ENCODE data around the gene DNAH2.

DNAH2 gene

GRCh38 chr17:7732981-7733539 is 15.5 kb downstream of the DNAH2 start:
- no peak for DNase-seq

GRCh38 chr17:7737601-7738000 is 20.1 kb downstream of the DNAH2 start:
- DNase-seq: no peak

- no peak for DNase-seq
These were observed 22.2 kb downstream of the DNAH2 start for GRCh38 chr17:7739746-7740145.

- DNase-seq: no peak
These were observed 23.0 kb downstream of the DNAH2 start for GRCh38 chr17:7740481-7741001.

- DNase-seq: no peak
These were observed 25.2 kb downstream of the DNAH2 start for GRCh38 chr17:7742729-7743128.

- no peak for DNase-seq
These were observed 26.9 kb downstream of the DNAH2 start for GRCh38 chr17:7744416-7744815.

GRCh38 chr17:7745748-7746470 is 28.4 kb downstream of the DNAH2 start:
- no peak for DNase-seq

GRCh38 chr17:7747635-7748071 is 30.1 kb downstream of the DNAH2 start:
- no peak for DNase-seq

GRCh38 chr17:7748076-7748775 is 30.7 kb downstream of the DNAH2 start:
- no peak for DNase-seq

GRCh38 chr17:7750321-7750821 is 32.8 kb downstream of the DNAH2 start:
- DNase-seq: no peak

GRCh38 chr17:7754656-7755055 is 37.1 kb downstream of the DNAH2 start:
- no peak for DNase-seq

GRCh38 chr17:7755095-7755890 is 37.7 kb downstream of the DNAH2 start:
- no peak for DNase-seq

GRCh38 chr17:7756968-7757367 is 39.4 kb downstream of the DNAH2 start:
- DNase-seq: no peak

- DNase-seq: no peak
These were observed 46.4 kb downstream of the DNAH2 start for GRCh38 chr17:7763919-7764318.

GRCh38 chr17:7767004-7767403 is 49.5 kb downstream of the DNAH2 start:
- DNase-seq: no peak

GRCh38 chr17:7767405-7768021 is 50.0 kb downstream of the DNAH2 start:
- DNase-seq: no peak

- DNase-seq: no peak
These were observed 52.3 kb downstream of the DNAH2 start for GRCh38 chr17:7769854-7770253.

- DNase-seq: no peak
These were observed 56.5 kb downstream of the DNAH2 start for GRCh38 chr17:7774055-7774521.

- DNase-seq: no peak
These were observed 57.5 kb downstream of the DNAH2 start for GRCh38 chr17:7775051-7775450.

GRCh38 chr17:7777017-7777416 is 59.5 kb downstream of the DNAH2 start:
- no peak for DNase-seq

- DNase-seq: no peak
These were observed 63.2 kb downstream of the DNAH2 start for GRCh38 chr17:7780736-7781135.

- DNase-seq: no peak
These were observed 63.9 kb downstream of the DNAH2 start for GRCh38 chr17:7781429-7781828.
